Sciatic nerve (tissue), 2 donors: Measurements from ENCODE around the gene ZFP92. TPM values are rescaled to one million over a fixed set of nuclear protein-coding genes. Genes with fewer than 3 reads are reported as not detected.
"Not testable (repeated sequence)": the region's sequence is repeated elsewhere in the genome, so short reads cannot be mapped to it uniquely, and the experiment has no call there.

Source experiments
- ATAC-seq: fragments of 200-7000 bp; cut with Tn5 transposase; one replicate; pipeline ENCODE4 v1.9.1; 2020; ENCODE audit warnings: mild to moderate bottlenecking, moderate library complexity
- DNase-seq: peaks from one replicate; pipeline ENCODE4 v3.0.0-alpha.2; 2020; ENCODE audit warnings: low spot score
- intact Hi-C: fragments of 100-400 bp; cut with DNase I; formaldehyde crosslinking; loops from one replicate; pipeline ENCODE4 v1.14.2; 2022
- total RNA-seq: library from RNA; stranded (reverse); fragmentation: NEBNext Ultra II Directional; extraction: Animal tissue kit (Norgen Biotek cat#: 25700); gene quantifications from one replicate; pipeline ENCODE4 v1.2.1, GENCODE V29; 2021
- donor health status: DM: no; HTN: no; CAD: no.
- donor health status: DM: no; HTN: no; CAD: no.

Gene ZFP92
- total RNA-seq, 1 donor from 2014 or later = 0.85 TPM

- no peak for DNase-seq
These were observed 10.0 kb upstream of the ZFP92 start, which contains the start of gene PNMA6E for GRCh38 chrX:153401133-153401764. Gene PNMA6E (minus strand): TSS chrX:153401350. CDS start chrX:153398849, 2,501 bp downstream.

DNA sequence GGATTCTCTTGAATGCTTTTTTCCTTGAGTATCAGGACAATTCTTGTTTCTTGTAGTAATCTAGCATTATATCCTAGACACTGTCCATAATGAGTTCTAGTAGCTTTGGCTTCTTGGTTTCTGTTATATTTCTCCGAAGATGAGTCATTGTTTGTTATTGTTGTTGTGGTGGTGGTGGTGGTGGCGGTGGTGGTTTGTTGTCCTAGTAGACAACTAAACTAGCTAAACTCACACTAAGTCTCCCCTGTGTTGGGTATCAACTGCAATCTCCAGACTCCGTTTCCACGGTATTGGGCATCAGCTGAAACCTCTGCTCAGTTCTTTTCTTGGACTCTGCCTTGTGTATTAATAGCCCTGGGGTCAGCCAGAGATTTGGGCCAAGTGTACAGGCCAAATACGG lies 6.9 kb upstream of the ZFP92 start:
- ATAC-seq, intact Hi-C loops, DNase-seq: not testable (repeated sequence)

More at GRCh38 chrX:153401133-153401764, 10.0 kb upstream of the ZFP92 start, which contains the start of gene PNMA6E:
- no peak for ATAC-seq
- intact Hi-C loops = no loop called here

GRCh38 chrX:153405426-153405825 lies 5.8 kb upstream of the ZFP92 start:
- ATAC-seq = no peak
- intact Hi-C loops = no loop called here
- no peak for DNase-seq

- ATAC-seq (no peak), DNase-seq (no peak)
- intact Hi-C loops = no loop called here
These were observed 5.3 kb upstream of the ZFP92 start for GRCh38 chrX:153406011-153406410.

DNA sequence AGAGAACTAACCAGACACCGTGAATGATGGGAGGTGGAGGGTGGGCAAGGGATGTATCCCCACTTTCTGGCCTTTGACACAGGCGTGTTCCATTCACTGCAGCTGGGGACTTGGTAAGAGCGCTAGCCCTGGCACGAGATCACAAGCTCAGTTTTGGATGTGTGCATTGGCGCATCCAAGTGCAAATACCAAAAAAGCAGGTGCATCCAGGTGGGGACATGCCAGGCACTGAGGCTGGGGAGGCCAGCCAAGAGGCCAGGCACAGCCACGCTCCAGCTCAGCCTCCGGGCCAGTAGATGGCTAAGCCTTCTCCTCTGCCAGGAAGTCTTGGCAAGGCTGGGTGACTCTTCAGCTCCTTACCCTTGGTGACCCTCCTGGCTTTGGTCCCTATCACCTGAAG lies 4.4 kb upstream of the ZFP92 start:
- no peak for DNase-seq
- no peak for ATAC-seq
- intact Hi-C loops = no loop called here

GRCh38 chrX:153407736-153408135 lies 3.5 kb upstream of the ZFP92 start:
- intact Hi-C loops = no loop called here
- no peak for ATAC-seq
- DNase-seq = no peak

DNA sequence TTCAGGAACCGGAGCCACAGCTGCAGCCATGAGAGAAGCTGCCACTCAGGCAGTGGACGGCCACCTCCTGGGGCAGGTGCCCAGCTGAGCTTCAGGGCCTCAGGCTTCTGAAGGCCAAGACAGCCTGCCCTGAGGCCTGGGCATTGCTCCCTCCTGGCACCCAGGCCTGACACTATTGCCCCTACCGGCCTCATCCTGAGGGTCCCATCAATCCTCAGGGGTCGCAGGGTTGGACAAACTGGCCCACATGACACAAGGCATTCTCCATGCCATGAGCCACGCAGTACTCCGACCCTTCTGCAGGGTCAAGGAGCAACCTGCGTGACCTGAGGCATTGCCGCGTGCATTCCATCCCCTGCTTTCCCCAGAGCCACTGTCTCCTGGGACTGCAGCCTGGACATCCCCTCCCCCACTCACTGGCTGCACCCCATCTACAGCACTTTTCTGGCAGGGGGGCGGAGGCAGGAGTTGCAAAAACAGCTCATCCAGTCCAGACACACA lies 3.0 kb upstream of the ZFP92 start:
- intact Hi-C loops = no loop called here
- no peak for ATAC-seq
- DNase-seq = no peak

DNA sequence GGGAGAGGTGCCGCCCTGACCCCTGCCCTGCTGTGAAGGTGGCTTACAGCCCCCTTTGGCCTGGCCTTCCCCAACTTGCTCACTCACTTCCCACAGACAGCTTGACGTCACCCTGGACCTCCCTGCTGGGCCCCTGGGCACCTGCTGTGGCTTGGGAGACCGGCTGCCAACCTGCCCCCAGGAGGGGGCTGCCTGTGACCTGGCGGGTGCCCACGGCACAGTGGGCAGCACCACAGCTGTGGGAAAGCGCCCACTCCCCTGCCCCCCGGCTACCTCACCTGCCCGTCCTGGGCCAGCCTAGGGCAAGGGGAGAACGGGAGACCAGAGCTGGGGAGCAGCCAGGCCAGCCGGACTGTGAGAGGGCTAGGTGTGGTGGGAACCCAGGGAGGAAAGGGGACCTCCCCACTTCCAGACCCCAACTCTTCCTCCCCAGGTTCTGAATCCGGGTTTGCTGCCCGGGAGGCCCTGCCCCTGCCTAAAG lies 2.4 kb upstream of the ZFP92 start:
- intact Hi-C loops = no loop called here
- ATAC-seq (no peak), DNase-seq (no peak)

- ATAC-seq (no peak), DNase-seq (no peak)
- intact Hi-C loops = no loop called here
These were observed 1.7 kb upstream of the ZFP92 start for GRCh38 chrX:153409414-153410101.

GRCh38 chrX:153410373-153410772 lies 899 bp upstream of the ZFP92 start:
- no peak for ATAC-seq
- DNase-seq = no peak
- intact Hi-C loops = no loop called here

GRCh38 chrX:153410888-153411254 lies 401 bp upstream of the ZFP92 start:
- ATAC-seq (no peak), DNase-seq (no peak)
- intact Hi-C loops = no loop called here

- ATAC-seq (no peak), DNase-seq (no peak)
- intact Hi-C loops = no loop called here
These were observed 809 bp downstream of the ZFP92 start for GRCh38 chrX:153411988-153412574.

DNA sequence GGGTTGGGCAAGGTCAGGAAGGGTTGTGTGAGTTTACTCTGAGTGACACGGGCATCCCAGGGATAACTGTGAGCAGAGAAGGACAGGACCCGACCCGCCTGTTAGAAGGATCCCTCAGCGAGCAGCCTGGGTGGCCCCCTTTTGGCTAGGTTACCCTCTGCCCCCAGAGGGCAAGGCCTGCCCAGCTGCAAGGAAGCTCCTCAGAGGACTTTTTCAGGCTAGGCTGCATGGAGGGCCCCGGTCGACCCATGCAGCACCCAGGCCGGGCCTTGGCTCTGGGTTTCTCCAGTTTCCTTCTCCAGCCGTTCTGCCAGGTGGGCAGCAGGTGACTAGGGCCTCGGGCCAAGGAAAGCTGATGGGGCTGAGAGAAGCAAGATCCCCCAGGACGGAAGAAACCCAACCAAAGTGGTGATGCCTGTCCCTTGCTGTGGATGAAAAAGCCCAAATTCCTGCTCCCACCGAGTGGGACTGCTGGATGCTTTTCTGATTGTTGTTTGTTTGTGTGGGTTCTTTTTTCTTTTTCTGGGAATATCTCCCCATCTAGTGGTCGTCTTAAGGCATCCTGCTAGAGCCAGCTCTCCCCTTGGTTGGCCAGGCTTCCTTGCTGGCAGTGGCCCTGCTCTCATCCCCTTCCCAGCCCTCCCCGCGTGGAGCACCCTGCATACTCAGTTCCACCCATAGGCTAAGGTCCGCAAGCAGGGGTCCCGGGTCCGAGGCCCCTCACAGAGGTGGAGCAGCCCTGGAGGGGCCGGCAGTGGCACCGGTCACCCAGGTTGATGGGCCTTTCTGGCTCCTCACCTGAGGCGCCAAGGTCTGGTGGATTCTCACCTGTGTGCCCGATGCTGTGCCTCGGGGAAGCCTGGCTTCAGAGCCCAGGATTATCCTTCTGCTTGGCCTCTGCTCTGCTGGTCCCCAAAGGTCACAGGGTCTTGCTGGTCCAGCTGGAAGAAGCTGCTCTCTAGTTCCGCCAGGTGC lies 1.8 kb downstream of the ZFP92 start:
- no peak for DNase-seq
- intact Hi-C loops = no loop called here
- ATAC-seq = no peak

GRCh38 chrX:153413731-153414130 lies 2.5 kb downstream of the ZFP92 start:
- DNase-seq (no peak), ATAC-seq (no peak)
- intact Hi-C loops = no loop called here

GRCh38 chrX:153414856-153415510 lies 3.7 kb downstream of the ZFP92 start:
- DNase-seq = no peak
- ATAC-seq = peak; percentile 72
- intact Hi-C loops = no loop called here

DNA sequence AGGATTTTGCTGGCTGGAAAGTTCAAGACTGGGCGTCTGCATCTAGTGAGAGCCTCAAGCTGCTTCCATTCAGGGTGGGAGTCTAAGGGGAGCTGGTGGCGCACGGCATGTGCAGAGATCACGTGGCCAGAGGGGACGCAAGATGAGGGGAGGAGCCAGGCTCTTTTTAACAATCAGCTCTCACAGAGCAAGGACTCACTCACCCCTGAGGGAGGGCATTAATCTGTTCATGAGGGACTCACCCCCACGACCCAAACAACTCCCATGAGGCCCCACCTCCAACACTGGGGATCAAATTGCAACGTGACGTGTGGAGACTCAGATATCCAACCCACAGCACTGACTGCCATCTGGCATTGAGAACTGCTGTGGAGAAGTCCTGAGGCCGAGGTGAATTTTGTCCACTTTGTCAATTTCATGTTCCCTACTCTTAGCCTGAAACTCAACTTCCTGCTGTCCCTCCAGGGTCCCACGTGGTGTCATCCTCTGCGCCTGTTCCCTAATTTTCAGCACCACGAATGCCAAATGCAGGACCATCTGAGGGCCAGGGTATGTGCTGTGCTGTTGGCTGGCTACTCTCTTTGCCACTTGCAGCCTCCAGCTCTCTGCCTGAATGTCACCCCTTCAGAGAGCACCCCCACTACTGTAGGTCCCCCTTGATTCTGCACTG lies 5.6 kb downstream of the ZFP92 start:
- DNase-seq (no peak), ATAC-seq (no peak)
- intact Hi-C loops = no loop called here

DNA sequence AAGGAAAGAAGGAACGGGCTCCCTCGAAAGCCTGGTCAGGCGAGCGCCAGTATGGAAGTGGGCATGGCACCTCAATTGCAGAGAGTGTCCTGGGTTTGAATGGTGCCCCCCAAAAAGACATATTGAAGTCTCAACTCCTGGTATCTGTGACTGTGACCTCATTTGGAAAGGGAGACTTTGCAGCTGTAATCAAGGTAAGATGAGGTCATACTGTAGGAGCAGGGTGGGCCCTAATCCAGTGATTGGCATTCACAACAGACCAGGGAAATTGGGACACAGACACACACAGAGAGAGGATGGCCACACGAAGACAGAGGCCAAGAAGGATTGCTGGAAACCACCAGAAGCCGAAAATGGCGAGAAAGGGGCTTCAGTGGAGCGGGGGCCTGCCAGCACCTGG lies 6.4 kb downstream of the ZFP92 start:
- intact Hi-C loops = no loop called here
- ATAC-seq = no peak
- no peak for DNase-seq
